DMS53 treated with DMSO at 0.1 percent for 48 hours (cell line): ENCODE results near the gene OSBPL2.
A peak's percentile ranks its signal among the peaks of the same experiment; 100 is the strongest.

Experiments
- DNase-seq: peaks from one replicate; lab custom pipeline; 2025; ENCODE audit not compliant: unreplicated experiment; lab: John Stamatoyannopoulos, UW

The OSBPL2 gene

DNA sequence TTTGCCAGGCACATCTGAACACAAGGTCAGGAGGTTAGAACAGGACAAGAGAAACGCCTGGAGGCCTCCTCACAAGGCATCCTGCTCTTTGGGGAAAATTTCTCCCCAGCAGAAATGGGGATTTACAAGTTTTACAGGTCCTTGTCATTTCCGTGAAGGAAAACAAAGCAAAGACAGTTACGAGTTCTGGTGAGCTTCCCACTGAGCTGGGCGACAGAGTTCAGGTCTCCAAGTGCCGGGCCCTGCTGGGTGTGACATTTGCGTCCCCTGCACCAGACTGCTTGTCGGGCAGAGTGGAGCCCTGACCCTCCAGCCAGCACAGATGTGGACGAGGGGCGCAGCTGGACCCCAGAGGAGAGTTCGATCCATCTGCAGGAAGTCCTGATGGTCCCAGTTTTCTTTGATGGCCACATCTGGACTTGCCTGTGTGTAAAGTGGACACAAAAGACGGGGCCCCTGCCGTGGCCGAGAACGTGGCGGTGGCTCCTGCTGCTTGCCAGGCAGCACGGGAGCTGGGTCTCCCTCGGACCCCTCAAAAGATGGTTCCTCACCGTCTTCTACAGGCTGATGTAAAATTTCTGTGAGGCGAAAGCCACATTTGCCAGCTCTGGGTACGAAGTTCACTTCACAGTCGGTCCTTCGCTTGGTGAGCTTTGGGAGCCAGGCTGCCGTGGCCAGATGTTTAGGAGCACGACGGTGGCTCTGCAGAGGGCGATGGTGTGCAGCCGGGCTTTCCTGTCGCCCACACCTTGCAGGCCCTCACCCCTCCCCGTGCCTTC, 59.3 kb downstream of the OSBPL2 start:
- no peak for DNase-seq

DNA sequence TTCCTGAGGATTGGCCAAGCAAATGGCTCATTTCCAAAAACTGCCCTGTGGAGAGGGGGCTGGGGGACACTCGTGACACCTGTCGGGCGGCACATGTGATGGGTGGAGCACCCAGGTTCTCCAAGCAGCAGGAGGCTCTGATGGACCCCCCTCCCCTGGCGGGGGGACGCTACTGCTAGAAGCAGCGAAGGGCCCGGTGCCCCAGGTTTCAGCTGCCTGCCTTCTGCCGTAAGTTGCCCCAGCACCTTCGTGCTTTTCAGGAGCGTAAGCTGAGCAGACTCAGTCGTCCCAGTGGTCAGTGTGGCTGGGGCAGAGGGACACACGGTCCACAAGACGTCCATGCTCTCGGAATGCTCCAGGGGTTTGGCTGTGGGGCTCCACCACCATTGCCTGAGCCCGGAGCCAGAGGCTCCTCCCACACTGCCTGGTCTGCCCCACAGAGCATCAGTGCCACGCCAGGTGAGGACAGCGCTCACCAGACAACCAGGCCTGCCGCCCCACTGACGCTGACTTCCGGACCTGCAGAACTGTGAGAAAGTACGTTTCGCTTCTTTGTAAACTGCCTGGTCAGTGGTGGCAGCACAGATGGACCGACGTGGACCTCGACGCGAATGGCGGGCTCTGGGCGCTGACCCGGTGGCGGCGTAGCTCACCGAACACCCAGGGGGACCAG, 60.4 kb downstream of the OSBPL2 start:
- DNase-seq: no peak

GRCh38 chr20:62299666-62300236, 61.4 kb downstream of the OSBPL2 start:
- DNase-seq: no peak

GRCh38 chr20:62300319-62300718, 62.0 kb downstream of the OSBPL2 start:
- no peak for DNase-seq

- no peak for DNase-seq
Observed at GRCh38 chr20:62301111-62301668, 62.9 kb downstream of the OSBPL2 start.

DNA sequence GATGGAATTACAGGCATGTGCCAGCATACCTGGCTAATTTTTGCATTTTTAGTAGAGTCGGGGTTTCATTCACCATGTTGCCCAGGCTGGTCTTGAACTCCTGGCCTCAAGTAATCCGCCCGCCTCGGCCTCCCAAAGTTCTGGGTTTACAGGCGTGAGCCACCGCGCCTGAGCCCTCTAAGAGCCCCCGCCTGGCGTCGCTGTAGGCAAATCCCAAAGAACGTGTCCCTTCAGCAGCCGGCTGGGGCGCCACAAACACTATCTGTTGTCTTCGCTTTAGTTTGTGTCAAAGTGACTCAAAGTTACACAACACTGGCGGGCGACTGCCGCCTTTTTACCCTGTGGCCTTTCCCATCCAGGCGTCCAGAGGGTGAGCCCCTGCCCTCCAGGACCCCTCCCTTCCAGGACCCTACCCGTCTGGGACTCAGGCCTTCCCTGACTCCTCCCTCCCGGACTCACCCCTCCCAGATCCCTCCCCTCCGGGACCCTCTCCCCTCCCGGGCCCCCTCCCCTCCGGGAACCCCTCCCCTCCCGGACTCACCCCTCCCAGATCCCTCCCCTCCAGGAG, 63.5 kb downstream of the OSBPL2 start:
- peak; percentile 91 for DNase-seq

DNA sequence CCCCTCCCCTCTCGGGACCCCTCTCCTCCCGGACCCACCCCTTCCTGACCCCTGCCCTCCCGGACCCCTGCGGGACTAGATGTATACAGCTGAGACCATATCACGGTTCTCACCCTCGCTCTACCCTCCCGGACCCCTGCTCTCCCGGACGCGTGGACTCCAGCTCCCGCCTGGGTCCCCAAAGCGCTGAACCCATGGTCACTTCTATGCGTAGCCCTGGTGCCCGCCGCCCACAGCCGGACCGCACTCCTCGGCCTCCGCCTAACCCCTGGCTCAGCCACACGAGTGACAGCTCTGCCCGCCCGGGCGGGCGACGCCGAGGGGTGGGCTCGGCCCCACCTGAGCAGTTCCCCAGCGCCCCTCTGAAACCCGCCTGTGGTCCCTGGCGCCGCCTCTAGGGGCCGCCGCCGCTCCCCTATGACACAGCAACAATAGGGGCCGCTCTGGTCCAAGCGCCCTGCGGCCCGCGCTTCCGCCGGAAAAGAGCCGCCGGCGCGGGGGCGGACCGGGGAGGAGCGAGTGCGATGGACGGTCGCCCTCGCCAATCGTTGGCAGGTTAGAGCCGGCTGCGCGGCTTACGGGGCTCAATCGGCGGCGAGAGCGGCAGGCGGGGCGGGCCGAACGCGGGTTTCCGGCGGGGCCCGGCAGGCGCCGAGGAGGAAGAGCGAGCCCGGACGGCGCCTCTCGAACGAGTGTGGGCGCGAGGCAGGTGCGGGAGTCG, 64.2 kb downstream of the OSBPL2 start, which contains the start of gene ADRM1:
ADRM1 (plus strand) TSS at position 657 of the 721 bp plus-strand sequence. CDS start 572 bp downstream, outside the sequence.
- peak; percentile 89 for DNase-seq

GRCh38 chr20:62303062-62303339, 64.7 kb downstream of the OSBPL2 start:
- no peak for DNase-seq

DNA sequence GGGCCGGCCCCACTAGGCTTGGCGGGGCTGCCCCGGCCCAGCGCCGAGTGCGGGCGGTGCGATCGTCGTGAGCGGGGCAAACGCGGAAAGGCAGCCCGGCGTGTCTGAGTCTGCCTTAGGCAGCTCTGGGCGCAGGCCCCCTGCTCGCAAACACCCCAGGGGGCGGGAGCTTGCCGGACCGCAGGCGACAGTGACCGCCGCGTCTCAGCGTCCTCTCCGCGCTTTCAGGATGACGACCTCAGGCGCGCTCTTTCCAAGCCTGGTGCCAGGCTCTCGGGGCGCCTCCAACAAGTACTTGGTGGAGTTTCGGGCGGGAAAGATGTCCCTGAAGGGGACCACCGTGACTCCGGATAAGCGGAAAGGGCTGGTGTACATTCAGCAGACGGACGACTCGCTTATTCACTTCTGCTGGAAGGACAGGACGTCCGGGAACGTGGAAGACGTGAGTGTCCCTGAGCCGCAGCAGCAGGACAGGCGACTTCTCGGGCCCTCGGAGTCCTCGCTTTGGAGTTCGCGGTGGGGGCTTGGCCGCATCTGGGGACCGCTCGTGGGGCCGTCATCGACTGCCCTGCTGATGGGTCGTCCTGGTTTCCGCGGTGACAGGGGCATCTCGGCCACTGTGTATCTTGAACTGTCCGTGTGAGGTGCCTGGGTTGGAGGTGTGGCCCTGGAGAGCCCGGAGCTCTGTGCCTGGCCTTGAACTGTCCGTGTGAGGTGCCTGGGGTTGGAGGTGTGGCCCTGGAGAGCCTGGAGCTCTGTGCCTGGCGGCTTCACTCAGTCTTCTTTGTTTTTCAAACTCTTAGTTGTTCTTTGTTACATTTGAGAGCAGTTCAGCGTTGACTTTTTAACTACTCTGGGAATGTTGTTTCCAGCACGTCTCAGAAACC, 65.3 kb downstream of the OSBPL2 start:
- DNase-seq: no peak

- DNase-seq: no peak
Observed at GRCh38 chr20:62304331-62305148, 66.2 kb downstream of the OSBPL2 start.

DNA sequence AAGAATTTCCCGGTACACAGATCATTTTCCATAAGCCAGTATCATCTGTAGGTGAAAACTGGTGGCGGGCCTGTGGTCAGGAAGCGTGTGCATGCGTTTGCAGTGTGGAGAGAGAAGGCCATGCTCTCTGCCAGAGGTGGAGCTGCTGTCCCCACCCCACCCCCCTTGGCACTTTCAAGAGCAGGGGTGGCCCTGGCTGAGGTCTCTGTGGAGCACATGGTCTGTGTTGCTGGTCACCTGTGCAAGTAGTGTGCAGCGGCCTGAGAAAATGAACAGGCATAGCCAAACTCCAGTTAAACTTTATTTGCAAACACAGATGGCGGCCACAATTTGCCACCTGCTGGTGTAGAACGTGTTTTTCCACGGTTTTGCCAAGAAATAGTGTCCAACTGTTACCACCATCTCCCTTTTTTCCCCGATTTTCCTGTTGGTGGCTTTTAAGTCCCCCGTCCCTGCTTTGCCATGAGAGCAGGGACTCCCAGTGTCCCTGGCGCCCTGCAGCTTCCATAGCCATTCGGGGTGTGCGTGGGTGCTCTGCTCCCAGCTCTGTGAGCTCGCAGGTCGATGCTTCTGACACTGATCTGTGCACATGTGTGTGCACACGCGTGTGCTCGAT, 66.9 kb downstream of the OSBPL2 start:
- DNase-seq: no peak

DNA sequence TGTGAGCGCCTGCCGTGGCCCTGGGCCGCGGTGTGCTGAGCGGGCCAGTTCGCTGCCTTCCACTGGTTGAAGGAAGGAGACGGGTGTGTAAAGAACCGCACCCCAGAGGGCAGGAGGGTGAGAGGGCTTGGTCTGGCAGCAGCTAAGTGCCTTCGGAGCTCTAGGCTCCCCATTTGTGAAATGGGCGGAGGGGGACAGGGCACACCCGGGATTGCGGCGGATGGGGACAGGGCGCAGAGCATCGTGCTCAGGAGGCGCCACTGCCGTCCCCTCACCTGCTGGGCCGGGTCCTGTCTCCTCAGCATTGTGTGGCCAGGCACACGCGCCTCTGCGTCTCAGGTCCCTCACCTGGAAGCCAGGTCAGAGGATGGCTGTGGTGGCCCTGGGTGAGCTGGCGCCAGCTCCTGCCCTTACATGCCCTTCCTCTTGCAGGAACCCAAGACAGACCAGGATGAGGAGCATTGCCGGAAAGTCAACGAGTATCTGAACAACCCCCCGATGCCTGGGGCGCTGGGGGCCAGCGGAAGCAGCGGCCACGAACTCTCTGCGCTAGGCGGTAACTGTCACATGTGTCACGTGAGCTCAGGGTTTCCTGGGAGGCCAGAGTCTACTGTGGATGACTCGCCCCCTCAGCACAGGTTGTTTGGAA, 67.6 kb downstream of the OSBPL2 start:
- DNase-seq: no peak

GRCh38 chr20:62306414-62307187, 68.3 kb downstream of the OSBPL2 start:
- DNase-seq: no peak

- DNase-seq: no peak
Observed at GRCh38 chr20:62307226-62308101, 69.1 kb downstream of the OSBPL2 start.

DNA sequence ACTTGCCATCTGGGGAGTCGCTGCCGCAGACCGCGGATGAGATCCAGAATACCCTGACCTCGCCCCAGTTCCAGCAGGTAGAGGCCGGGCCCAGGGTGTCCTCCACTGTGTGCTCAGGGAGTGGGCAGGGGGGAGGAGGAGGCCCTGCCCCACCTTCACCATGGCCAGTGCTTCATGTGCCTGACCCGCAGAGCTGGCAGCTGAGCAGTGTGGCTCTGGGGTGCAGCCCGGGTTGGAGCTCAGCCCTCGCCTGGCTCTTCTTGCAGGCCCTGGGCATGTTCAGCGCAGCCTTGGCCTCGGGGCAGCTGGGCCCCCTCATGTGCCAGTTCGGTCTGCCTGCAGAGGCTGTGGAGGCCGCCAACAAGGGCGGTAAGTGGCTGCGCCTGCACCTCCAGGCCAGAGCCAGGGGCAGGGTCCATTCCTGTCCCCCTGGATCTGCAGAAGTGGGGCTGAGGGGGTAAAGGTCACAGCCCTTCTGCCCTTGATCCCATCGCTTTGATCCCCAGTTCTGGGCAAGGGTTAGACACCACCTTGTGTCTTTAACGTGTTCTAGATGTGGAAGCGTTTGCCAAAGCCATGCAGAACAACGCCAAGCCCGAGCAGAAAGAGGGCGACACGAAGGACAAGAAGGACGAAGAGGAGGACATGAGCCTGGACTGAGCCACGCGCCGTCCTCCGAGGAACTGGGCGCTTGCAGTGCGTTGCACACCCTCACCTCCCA, 69.9 kb downstream of the OSBPL2 start:
- DNase-seq: no peak
